Measurements from ENCODE around the gene TCF7L2. TPM values are rescaled to one million over a fixed set of nuclear protein-coding genes. Genes with fewer than 3 reads are reported as not detected.

The TCF7L2 gene
- total and polyA plus RNA-seq, 4 donors: 9.1 to 32.3 (median 21.4) TPM

DNA sequence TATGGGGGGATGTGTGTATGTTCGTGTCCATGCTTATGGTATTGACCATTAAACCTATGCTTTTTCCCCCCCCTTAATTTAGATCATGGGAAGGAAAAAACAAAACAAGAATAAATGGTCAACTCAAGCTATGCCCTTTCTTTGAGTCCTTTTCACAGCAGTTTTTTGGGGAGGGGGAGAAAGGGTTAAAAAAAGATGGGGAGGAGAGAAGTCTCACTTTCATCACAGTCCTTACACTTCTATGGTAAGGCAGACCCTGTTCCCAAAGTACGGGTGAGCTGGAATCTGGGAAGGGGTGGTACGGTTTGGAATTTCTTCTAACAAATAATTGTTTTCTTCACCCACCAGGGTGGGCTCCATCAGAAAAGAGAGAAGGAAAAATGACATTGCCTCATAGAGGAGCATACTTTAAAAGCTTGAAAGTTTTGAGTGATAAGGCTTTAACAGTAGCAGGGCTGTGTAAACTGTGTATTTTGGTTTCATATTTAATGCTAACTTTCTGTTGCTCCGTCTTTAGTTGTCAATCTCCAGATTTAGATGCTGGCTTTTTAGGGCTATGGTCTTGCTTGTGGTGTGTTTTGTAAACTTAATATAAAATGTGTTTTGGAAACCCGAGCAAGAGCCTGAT lies 180.1 kb downstream of the TCF7L2 start:
- H3K4me1 ChIP-seq (ENCODE audit: control insufficient read depth in 5 of 5, insufficient read depth in 5 of 5, low read length in 5 of 5): peaks cover 0 to 66% (median 18%) of the 10 kb centered on the region in 5 donors
- no peaks in the 10 kb centered on the region for H3K27me3 ChIP-seq (ENCODE audit: control insufficient read depth in 3 of 3, insufficient read depth in 3 of 3, low read length in 2 of 3)
- 91 to 92% methylated on average over 5 of the region's 5 CpGs for WGBS, 2 donors
- no peaks in the 10 kb centered on the region for H3K36me3 ChIP-seq (ENCODE audit: control insufficient read depth in 4 of 4, insufficient read depth in 4 of 4, low read length in 4 of 4)
- no peak overlapping the region for H3K27ac ChIP-seq (ENCODE audit: low read depth in 1 of 2, low read length in 1 of 2)
- H3K9ac ChIP-seq (ENCODE audit: insufficient read depth in 1 of 2, low read length in 2 of 2): no peak overlapping the region
- DNase-seq (peak in 2 of 3 donors; percentile 30 to 33), ATAC-seq (ENCODE audit: insufficient read depth, low FRiP score) (no peak)
- no peaks in the 10 kb centered on the region for H3K9me3 ChIP-seq (ENCODE audit: control insufficient read depth in 4 of 4, insufficient read depth in 3 of 4, low read length in 3 of 4)
- H3K4me3 ChIP-seq: no peak overlapping the region
- TF ChIP-seq, protein P1, sequence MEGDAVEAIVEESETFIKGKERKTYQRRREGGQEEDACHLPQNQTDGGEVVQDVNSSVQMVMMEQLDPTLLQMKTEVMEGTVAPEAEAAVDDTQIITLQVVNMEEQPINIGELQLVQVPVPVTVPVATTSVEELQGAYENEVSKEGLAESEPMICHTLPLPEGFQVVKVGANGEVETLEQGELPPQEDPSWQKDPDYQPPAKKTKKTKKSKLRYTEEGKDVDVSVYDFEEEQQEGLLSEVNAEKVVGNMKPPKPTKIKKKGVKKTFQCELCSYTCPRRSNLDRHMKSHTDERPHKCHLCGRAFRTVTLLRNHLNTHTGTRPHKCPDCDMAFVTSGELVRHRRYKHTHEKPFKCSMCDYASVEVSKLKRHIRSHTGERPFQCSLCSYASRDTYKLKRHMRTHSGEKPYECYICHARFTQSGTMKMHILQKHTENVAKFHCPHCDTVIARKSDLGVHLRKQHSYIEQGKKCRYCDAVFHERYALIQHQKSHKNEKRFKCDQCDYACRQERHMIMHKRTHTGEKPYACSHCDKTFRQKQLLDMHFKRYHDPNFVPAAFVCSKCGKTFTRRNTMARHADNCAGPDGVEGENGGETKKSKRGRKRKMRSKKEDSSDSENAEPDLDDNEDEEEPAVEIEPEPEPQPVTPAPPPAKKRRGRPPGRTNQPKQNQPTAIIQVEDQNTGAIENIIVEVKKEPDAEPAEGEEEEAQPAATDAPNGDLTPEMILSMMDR (IDR thresholded peaks at IDR 0.05; ENCODE audit: control extremely low read depth, extremely low read depth): no peak

DNA sequence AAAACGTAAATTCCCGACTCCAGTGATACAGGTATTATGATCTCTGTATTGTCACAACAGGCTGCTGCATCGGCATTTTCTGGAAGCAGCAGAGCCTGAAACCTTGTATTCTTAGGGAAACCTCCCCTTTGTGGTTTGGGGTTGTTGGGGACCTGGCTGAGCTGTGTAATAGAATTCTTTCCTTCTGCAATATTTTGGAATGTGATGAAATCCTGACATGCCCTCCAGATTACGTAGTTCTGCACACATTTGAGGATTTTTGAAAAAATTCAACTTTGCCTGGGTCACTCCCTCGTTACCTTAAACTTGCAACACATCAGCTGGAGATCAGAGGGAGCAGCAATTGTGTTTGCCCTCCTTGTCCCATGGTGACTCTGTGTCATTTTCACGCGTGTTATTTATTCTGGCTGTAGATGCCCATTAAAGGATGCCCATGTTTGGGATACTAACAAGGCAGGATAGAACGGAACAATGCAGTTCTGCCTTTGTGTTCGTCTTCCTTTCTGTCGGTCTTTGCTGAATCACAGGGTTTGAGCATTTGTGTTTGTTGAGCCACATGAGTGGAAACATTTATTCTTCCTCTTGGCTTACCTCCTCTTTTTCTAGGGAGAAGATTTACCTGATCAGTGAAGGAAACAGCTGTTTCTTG lies 181.7 kb downstream of the TCF7L2 start:
- DNase-seq: peak in 2 of 3 donors; percentile 53 to 57
- peak; percentile 43 for ATAC-seq (ENCODE audit: insufficient read depth, low FRiP score)
- peaks cover 0 to 60% (median 18%) of the 10 kb centered on the region in 5 donors for H3K4me1 ChIP-seq (ENCODE audit: control insufficient read depth in 5 of 5, insufficient read depth in 5 of 5, low read length in 5 of 5)

DNA sequence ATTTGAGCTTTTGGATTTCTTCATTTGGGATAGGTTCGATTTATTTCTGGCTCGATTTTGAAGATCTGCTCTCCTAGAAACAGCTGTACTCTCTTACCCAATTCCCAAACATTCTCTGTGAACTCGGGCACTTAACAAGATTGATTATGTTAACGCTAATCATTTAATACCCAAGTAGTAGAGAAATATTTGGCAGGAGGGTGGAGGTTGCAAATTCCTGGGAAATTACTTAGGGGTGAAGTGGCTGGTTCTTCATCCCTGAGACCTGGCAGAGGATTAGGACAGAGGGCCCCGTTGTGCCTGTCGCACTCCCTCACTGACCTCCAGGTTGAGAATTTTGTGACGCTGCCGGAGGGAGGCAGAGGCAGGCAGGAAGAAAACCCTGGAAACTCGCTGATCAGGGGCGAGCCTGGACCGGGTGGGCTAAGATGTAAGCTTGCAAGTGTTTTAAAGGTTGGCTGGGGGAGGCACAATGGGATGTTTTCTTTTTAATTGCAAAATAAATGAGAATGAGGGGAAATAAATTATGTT lies 182.6 kb downstream of the TCF7L2 start:
- 66 to 78% methylated on average over 11 of the region's 11 CpGs for WGBS, 2 donors
- TF ChIP-seq, protein P1 (IDR thresholded peaks at IDR 0.05; ENCODE audit: control extremely low read depth, extremely low read depth): no peak
- Histone ChIP-seq H3K4me1 (ENCODE audit: control insufficient read depth in 5 of 5, insufficient read depth in 5 of 5, low read length in 5 of 5) (peaks cover 0 to 54% (median 18%) of the 10 kb centered on the region in 5 donors), H3K27me3 (ENCODE audit: control insufficient read depth in 3 of 3, insufficient read depth in 3 of 3, low read length in 2 of 3) (no peaks in the 10 kb centered on the region), H3K4me3 (no peak overlapping the region), H3K9me3 (ENCODE audit: control insufficient read depth in 4 of 4, insufficient read depth in 3 of 4, low read length in 3 of 4) (no peaks in the 10 kb centered on the region), H3K27ac (ENCODE audit: low read depth in 1 of 2, low read length in 1 of 2) (no peak overlapping the region), H3K9ac (ENCODE audit: insufficient read depth in 1 of 2, low read length in 2 of 2) (no peak overlapping the region), H3K36me3 (ENCODE audit: control insufficient read depth in 4 of 4, insufficient read depth in 4 of 4, low read length in 4 of 4) (no peaks in the 10 kb centered on the region)
- ATAC-seq (ENCODE audit: insufficient read depth, low FRiP score): no peak
- peak; percentile 62 to 73 (median 63) for DNase-seq

More for the DNA sequence above, 181.7 kb downstream of the TCF7L2 start:
- Histone ChIP-seq H3K9me3 (ENCODE audit: control insufficient read depth in 4 of 4, insufficient read depth in 3 of 4, low read length in 3 of 4) (no peaks in the 10 kb centered on the region), H3K9ac (ENCODE audit: insufficient read depth in 1 of 2, low read length in 2 of 2) (peak overlapping the region in 1 of 2 donors; percentile 14), H3K36me3 (ENCODE audit: control insufficient read depth in 4 of 4, insufficient read depth in 4 of 4, low read length in 4 of 4) (no peaks in the 10 kb centered on the region), H3K27ac (ENCODE audit: low read depth in 1 of 2, low read length in 1 of 2) (no peak overlapping the region), H3K4me3 (no peak overlapping the region), H3K27me3 (ENCODE audit: control insufficient read depth in 3 of 3, insufficient read depth in 3 of 3, low read length in 2 of 3) (no peaks in the 10 kb centered on the region)
- TF ChIP-seq, protein P1 (IDR thresholded peaks at IDR 0.05; ENCODE audit: control extremely low read depth, extremely low read depth): no peak
- WGBS, 2 donors: 59% methylated on average over 10 of the region's 10 CpGs
